Left ventricle myocardium inferior (tissue), 1 donor: Measurements from ENCODE around the gene BLVRA. TPM values are rescaled to one million over a fixed set of nuclear protein-coding genes. Genes with fewer than 3 reads are reported as not detected.

Experiments used
- DNase-seq: peaks from one replicate; pipeline ENCODE4 v3.0.0-alpha.2; 2020
- H3K27ac ChIP-seq: fragments of 200-600 bp; replicated peaks from 2 replicates; pipeline ENCODE4 v1.8.0; 2021
- H3K27me3 ChIP-seq: fragments of 200-600 bp; 2 replicates; pipeline ENCODE4 v1.8.0; 2021; ENCODE audit warnings: low read depth
- H3K36me3 ChIP-seq: fragments of 200-600 bp; 2 replicates; pipeline ENCODE4 v1.8.0; 2021
- H3K4me1 ChIP-seq: fragments of 200-600 bp; 2 replicates; pipeline ENCODE4 v1.8.0; 2021
- H3K4me3 ChIP-seq: fragments of 200-600 bp; 2 replicates; pipeline ENCODE4 v1.8.0; 2021; ENCODE audit warnings: mild to moderate bottlenecking, moderate library complexity
- H3K9me3 ChIP-seq: fragments of 200-600 bp; replicated peaks from 2 replicates; pipeline ENCODE4 v1.8.0; 2021
- CTCF ChIP-seq: fragments of 200-600 bp; IDR thresholded peaks from 2 replicates; pipeline ENCODE4 v1.8.0; 2021; ENCODE audit warnings: antibody characterized with exemption, mild to moderate bottlenecking, borderline replicate concordance
- intact Hi-C: fragments of 100-400 bp; cut with micrococcal nuclease; formaldehyde crosslinking; loops from one replicate; pipeline ENCODE4 v1.11.0; 2022
- total RNA-seq: library from RNA; stranded (reverse); fragmentation: NEBNext Ultra II Directional; extraction: Animal tissue kit (Norgen Biotek cat#: 25700); gene quantifications from one replicate; pipeline ENCODE4 v1.2.1, GENCODE V29; 2021
- donor health status: DM: no; HTN: yes; CAD: no; lungs with severe emphysema.

BLVRA gene
- total RNA-seq, 1 donor from 2014 or later, result 44.8 TPM

DNA sequence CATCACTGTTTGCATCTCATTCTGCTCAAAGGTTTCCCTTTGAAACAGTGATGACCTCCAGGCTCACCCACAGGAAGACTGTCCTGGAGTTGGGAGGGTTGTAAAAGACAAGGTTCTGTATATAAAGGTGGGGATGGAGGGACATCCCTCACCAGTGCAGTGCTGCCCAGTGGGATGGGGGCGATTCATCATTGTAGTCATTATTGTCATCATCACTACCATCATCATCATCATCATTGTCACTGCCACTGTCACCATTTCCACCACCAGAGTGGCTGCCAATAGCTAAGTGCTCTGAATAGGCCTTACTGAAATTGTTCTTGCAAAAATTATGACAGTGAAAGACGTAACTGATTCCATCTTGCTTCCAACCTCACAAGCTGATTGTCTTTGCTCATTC is 86.2 kb downstream of the BLVRA start:
- intact Hi-C loops, result no loop called here
- Histone ChIP-seq H3K4me1 (no peaks in the 10 kb centered on the region), H3K9me3 (no peaks in the 10 kb centered on the region), H3K36me3 (no peaks in the 10 kb centered on the region), H3K27me3 (peaks cover 30% of the 10 kb centered on the region), H3K27ac (no peak overlapping the region), H3K4me3 (no peak overlapping the region)
- TF ChIP-seq CTCF, result no peak
- no peak for DNase-seq

DNA sequence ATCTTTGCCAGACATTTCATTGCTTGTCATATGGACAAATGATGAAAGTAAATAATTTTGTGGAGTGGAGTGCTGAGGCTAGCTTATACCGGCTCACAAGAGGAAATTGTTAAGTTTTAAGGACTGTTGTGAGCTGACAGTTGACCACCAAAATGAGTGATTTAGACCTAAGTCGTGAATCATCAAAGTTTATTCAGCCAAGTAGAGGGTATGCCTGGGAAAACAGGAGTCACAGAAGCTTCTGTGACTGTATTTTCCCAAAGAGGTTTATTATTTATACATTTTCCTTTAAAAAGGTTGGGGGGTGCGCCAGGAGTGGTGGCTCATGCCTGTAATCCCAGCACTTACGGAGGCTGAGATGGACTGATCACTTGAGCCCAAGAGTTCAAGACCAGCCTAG is 89.0 kb downstream of the BLVRA start:
- no peak for TF ChIP-seq CTCF
- H3K27me3 ChIP-seq, result peaks cover 24% of the 10 kb centered on the region
- no peak overlapping the region for H3K27ac ChIP-seq
- no peak overlapping the region for H3K4me3 ChIP-seq
- H3K4me1 ChIP-seq, result no peaks in the 10 kb centered on the region
- no peaks in the 10 kb centered on the region for H3K9me3 ChIP-seq
- intact Hi-C loops, result no loop called here
- no peaks in the 10 kb centered on the region for H3K36me3 ChIP-seq
- DNase-seq, result no peak

GRCh38 chr7:43849047-43849446 is 90.6 kb downstream of the BLVRA start:
- Histone ChIP-seq H3K36me3 (no peaks in the 10 kb centered on the region), H3K4me3 (no peak overlapping the region), H3K4me1 (no peaks in the 10 kb centered on the region), H3K27me3 (peaks cover 15% of the 10 kb centered on the region), H3K27ac (no peak overlapping the region), H3K9me3 (no peaks in the 10 kb centered on the region)
- intact Hi-C loops, result no loop called here
- DNase-seq, result no peak
- TF ChIP-seq CTCF, result no peak

- H3K27me3 ChIP-seq, result peaks cover 15% of the 10 kb centered on the region
- no peaks in the 10 kb centered on the region for H3K4me1 ChIP-seq
- H3K4me3 ChIP-seq, result no peak overlapping the region
- no peak for DNase-seq
- no peak overlapping the region for H3K27ac ChIP-seq
- intact Hi-C loops, result no loop called here
- H3K36me3 ChIP-seq, result no peaks in the 10 kb centered on the region
- TF ChIP-seq CTCF, result no peak
- H3K9me3 ChIP-seq, result no peaks in the 10 kb centered on the region
Measured at GRCh38 chr7:43850348-43851116, 92.1 kb downstream of the BLVRA start.

GRCh38 chr7:43851805-43852204 is 93.3 kb downstream of the BLVRA start:
- DNase-seq, result no peak
- Histone ChIP-seq H3K4me1 (no peaks in the 10 kb centered on the region), H3K9me3 (no peaks in the 10 kb centered on the region), H3K27ac (no peak overlapping the region), H3K4me3 (no peak overlapping the region), H3K36me3 (no peaks in the 10 kb centered on the region), H3K27me3 (peaks cover 7% of the 10 kb centered on the region)
- intact Hi-C loops, result no loop called here
- TF ChIP-seq CTCF, result no peak
